Liver (tissue), 9 donors: ENCODE data around the gene WDR86. TPM values are rescaled to one million over a fixed set of nuclear protein-coding genes. Genes with fewer than 3 reads are reported as not detected.

Source experiments
- DNase-seq: peaks from one replicate; pipeline ENCODE4 v3.0.0-alpha.2; 2017; ENCODE audit warnings: low spot score
- H3K27ac ChIP-seq, 2 donors: one replicate each; pipeline ENCODE4 v1.7.0; 2013; ENCODE audit warnings: inconsistent platforms in 2 of 2, low read length in 2 of 2, control low read depth in 1 of 2, low read depth in 1 of 2, mild to moderate bottlenecking in 1 of 2
- H3K27me3 ChIP-seq, 4 donors: one replicate each; pipeline versions ENCODE4 v1.6.1 to v1.7.0; 2013; ENCODE audit warnings: low read length in 3 of 4, inconsistent platforms in 1 of 4, mild to moderate bottlenecking in 1 of 4, moderate library complexity in 1 of 4; ENCODE audit not compliant: control insufficient read depth in 4 of 4, insufficient read depth in 4 of 4
- H3K36me3 ChIP-seq, 4 donors: one replicate each; pipeline versions ENCODE4 v1.6.1 to v1.7.0; 2013; ENCODE audit warnings: low read length in 3 of 4, mild to moderate bottlenecking in 3 of 4, low read depth in 1 of 4, moderate library complexity in 1 of 4; ENCODE audit not compliant: control insufficient read depth in 4 of 4, insufficient read depth in 3 of 4
- H3K4me1 ChIP-seq, 4 donors: one replicate each; pipeline versions ENCODE4 v1.6.1 to v1.7.0; 2013; ENCODE audit warnings: low read length in 3 of 4, mild to moderate bottlenecking in 3 of 4, moderate library complexity in 1 of 4; ENCODE audit not compliant: control insufficient read depth in 4 of 4, insufficient read depth in 4 of 4
- H3K4me3 ChIP-seq, 3 donors: one replicate each; pipeline versions ENCODE4 v1.6.1 to v1.7.0; 2013; ENCODE audit warnings: low read length in 3 of 3, control low read depth in 1 of 3, low read depth in 1 of 3, mild to moderate bottlenecking in 1 of 3
- H3K9ac ChIP-seq, 2 donors: one replicate each; pipeline ENCODE4 v1.7.0; 2013; ENCODE audit warnings: low read length in 2 of 2, mild to moderate bottlenecking in 2 of 2, moderate library complexity in 2 of 2, control low read depth in 1 of 2, low read depth in 1 of 2
- H3K9me3 ChIP-seq, 4 donors: one replicate each; pipeline versions ENCODE4 v1.6.1 to v1.7.0; 2013; ENCODE audit warnings: low read length in 3 of 4; ENCODE audit not compliant: control insufficient read depth in 4 of 4
- CTCF ChIP-seq: fragments of 150-350 bp; IDR thresholded peaks from 2 replicates; pipeline ENCODE4 v1.5.1; 2017; ENCODE audit warnings: improper control_type of control experiment, low read depth, low read length; ENCODE audit not compliant: missing input control
- EGR1 ChIP-seq, 2 donors: IDR thresholded peaks; 2 replicates each; pipeline ENCODE4 v1.6.1; 2016 to 2018; ENCODE audit warnings: antibody characterized with exemption in 2 of 2, low read depth in 2 of 2
- FOXA1 ChIP-seq: IDR thresholded peaks from 2 replicates; pipeline ENCODE4 v1.6.1; 2016; ENCODE audit warnings: antibody characterized with exemption
- GABPA ChIP-seq, 2 donors: IDR thresholded peaks in 1 of 2; conservative IDR thresholded peaks in 1 of 2; 2 replicates each; pipeline ENCODE4 v1.6.1; 2016; ENCODE audit warnings: antibody characterized with exemption in 2 of 2, mild to moderate bottlenecking in 1 of 2, moderate library complexity in 1 of 2
- HNF4A ChIP-seq, 2 donors: conservative IDR thresholded peaks; 2 replicates each; pipeline ENCODE4 v1.6.1; 2016; ENCODE audit warnings: antibody characterized with exemption in 2 of 2, mild to moderate bottlenecking in 2 of 2
- JUND ChIP-seq, 2 donors: IDR thresholded peaks; 2 replicates each; pipeline ENCODE4 v1.6.1; 2016; ENCODE audit warnings: antibody characterized with exemption in 2 of 2
- NR2F2 ChIP-seq: IDR thresholded peaks from 2 replicates; pipeline ENCODE4 v1.6.1; 2016; ENCODE audit warnings: antibody characterized with exemption
- RAD21 ChIP-seq, 2 donors: IDR thresholded peaks; 2 replicates each; pipeline ENCODE4 v1.6.1; 2016; ENCODE audit warnings: antibody characterized with exemption in 2 of 2, mild to moderate bottlenecking in 2 of 2
- SP1 ChIP-seq: IDR thresholded peaks from 2 replicates; pipeline ENCODE4 v1.6.1; 2018; ENCODE audit warnings: antibody characterized with exemption, mild to moderate bottlenecking
- TAF1 ChIP-seq: conservative IDR thresholded peaks from 2 replicates; pipeline ENCODE4 v1.6.1; 2016; ENCODE audit warnings: antibody characterized with exemption, mild to moderate bottlenecking
- YY1 ChIP-seq: IDR thresholded peaks from 2 replicates; pipeline ENCODE4 v1.6.1; 2016; ENCODE audit warnings: antibody characterized with exemption, mild to moderate bottlenecking
- WGBS: extraction: QIAGEN DNeasy Blood & Tissue Kit; methylation state at CpG from one replicate; pipeline ENCODE4 v1.1.7; 2013; 5-methylcytosine and 5-hydroxymethylcytosine counted together
- polyA plus RNA-seq, 2 donors: library from polyadenylated mRNA; stranded (reverse) in 1 of 2; unstranded in 1 of 2; fragments of 200-250 nt in 1 of 2; fragments of >200 nt in 1 of 2; fragmentation: Nextera tagmentation in 1 of 2; extraction: Ambion mirVana in 1 of 2; gene quantifications; one replicate each; pipeline versions ENCODE4 v1.2.1 to v1.2.3, GENCODE V29; 2013 to 2015
- total RNA-seq, 2 donors: library from RNA; depleted of rRNA; stranded (reverse); fragments of >200 nt; gene quantifications; one replicate each; pipeline ENCODE4 v1.2.3, GENCODE V29; 2014
- TF ChIP-seq, protein P1 (sequence below): IDR thresholded peaks from 2 replicates; pipeline ENCODE4 v1.6.1; 2016; ENCODE audit warnings: antibody characterized with exemption
- TF ChIP-seq, protein P2 (sequence below): IDR thresholded peaks from 2 replicates; pipeline ENCODE4 v1.6.1; 2016; ENCODE audit warnings: antibody characterized with exemption
- TF ChIP-seq, protein P3 (sequence below): IDR thresholded peaks from 2 replicates; pipeline ENCODE4 v1.6.1; 2016; ENCODE audit warnings: antibody characterized with exemption, mild to moderate bottlenecking
- donor health status: healthy.
- donor health status: healthy.
- donor health status: healthy.
- donor health status: healthy.
- donor health status: healthy.

WDR86 gene
- total and polyA plus RNA-seq, 4 donors, result 0.35 to 4.9 (median 0.77) TPM

DNA sequence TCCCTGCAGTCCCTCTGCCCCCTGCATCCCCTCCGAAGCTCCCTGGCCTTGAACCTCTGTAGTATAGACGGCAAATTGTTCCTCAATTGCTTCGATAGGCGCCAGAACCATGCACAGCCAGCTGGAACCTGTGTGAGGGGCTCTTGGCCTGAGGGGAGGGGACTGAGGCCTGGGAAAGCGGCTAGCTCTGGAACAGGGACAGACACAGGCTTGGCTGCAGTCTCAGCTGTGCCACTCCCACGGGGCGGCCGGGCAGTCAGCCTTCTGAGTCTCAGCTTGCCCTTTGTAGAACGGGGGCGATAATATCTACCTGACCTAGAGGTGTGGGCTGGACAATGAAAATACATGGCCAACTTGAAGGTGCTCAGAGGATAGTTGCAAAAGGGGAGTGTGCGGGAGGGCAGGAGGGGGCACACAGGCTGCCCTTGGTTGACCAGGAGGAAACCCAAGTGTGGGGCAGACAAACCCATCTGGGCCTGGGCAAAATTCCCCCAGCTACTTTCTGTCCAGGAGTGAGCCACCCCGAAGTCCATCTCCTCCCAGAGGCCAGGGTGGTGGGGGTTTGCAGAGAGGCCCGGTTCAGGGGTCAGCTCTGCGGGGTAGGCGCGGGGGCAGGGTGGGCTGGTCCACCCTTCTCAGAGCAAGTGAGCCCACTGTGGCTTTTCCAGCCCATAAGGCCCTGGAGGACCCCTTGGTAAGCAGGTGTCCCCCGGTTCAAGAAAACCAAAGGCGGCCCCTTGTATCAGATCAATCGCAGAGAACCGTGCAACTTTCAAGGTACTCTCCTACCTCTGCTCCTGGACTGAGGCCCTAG is 25.5 kb upstream of the WDR86 start:
- H3K36me3 ChIP-seq, result no peaks in the 10 kb centered on the region
- H3K27me3 ChIP-seq, result no peaks in the 10 kb centered on the region
- H3K4me3 ChIP-seq, result no peak overlapping the region
- DNase-seq, result no peak
- H3K4me1 ChIP-seq, result peaks cover 0 to 5% (median 0%) of the 10 kb centered on the region in 4 donors
- no peak for TF ChIP-seq YY1
- TF ChIP-seq EGR1 (IDR thresholded peaks at IDR 0.05; ENCODE audit: low read depth in 2 of 2), result no peak
- TF ChIP-seq TAF1, result no peak
- TF ChIP-seq, protein P1, sequence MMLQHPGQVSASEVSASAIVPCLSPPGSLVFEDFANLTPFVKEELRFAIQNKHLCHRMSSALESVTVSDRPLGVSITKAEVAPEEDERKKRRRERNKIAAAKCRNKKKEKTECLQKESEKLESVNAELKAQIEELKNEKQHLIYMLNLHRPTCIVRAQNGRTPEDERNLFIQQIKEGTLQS, result no peak
- TF ChIP-seq RAD21 (IDR thresholded peaks at IDR 0.05), result no peak
- TF ChIP-seq FOXA1, result no peak
- no peak for TF ChIP-seq SP1
- TF ChIP-seq, protein P2, sequence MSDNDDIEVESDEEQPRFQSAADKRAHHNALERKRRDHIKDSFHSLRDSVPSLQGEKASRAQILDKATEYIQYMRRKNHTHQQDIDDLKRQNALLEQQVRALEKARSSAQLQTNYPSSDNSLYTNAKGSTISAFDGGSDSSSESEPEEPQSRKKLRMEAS, result no peak
- no peak for TF ChIP-seq CTCF
- no peak for TF ChIP-seq NR2F2
- no peak for TF ChIP-seq HNF4A (conservative IDR thresholded peaks at IDR 0.05)
- no peak for TF ChIP-seq GABPA (IDR thresholded peaks at IDR 0.05 in 1 of 2, conservative IDR thresholded peaks at IDR 0.05 in 1 of 2)
- TF ChIP-seq JUND (IDR thresholded peaks at IDR 0.05), result no peak
- H3K9me3 ChIP-seq, result no peaks in the 10 kb centered on the region
- H3K27ac ChIP-seq, result no peak overlapping the region
- H3K9ac ChIP-seq, result no peak overlapping the region
- WGBS, result 90% methylated on average over 20 of the region's 20 CpGs

GRCh38 chr7:151434549-151434948 is 24.7 kb upstream of the WDR86 start:
- no peak overlapping the region for H3K9ac ChIP-seq
- H3K27ac ChIP-seq, result no peak overlapping the region
- H3K9me3 ChIP-seq, result no peaks in the 10 kb centered on the region
- WGBS, result 87% methylated on average over 4 of the region's 4 CpGs
- H3K4me1 ChIP-seq, result peaks cover 0 to under 1% (median 0%) of the 10 kb centered on the region in 4 donors
- peaks cover 0 to 2% (median 0%) of the 10 kb centered on the region in 4 donors for H3K27me3 ChIP-seq
- no peak overlapping the region for H3K4me3 ChIP-seq
- H3K36me3 ChIP-seq, result no peaks in the 10 kb centered on the region
- TF ChIP-seq, protein P3, sequence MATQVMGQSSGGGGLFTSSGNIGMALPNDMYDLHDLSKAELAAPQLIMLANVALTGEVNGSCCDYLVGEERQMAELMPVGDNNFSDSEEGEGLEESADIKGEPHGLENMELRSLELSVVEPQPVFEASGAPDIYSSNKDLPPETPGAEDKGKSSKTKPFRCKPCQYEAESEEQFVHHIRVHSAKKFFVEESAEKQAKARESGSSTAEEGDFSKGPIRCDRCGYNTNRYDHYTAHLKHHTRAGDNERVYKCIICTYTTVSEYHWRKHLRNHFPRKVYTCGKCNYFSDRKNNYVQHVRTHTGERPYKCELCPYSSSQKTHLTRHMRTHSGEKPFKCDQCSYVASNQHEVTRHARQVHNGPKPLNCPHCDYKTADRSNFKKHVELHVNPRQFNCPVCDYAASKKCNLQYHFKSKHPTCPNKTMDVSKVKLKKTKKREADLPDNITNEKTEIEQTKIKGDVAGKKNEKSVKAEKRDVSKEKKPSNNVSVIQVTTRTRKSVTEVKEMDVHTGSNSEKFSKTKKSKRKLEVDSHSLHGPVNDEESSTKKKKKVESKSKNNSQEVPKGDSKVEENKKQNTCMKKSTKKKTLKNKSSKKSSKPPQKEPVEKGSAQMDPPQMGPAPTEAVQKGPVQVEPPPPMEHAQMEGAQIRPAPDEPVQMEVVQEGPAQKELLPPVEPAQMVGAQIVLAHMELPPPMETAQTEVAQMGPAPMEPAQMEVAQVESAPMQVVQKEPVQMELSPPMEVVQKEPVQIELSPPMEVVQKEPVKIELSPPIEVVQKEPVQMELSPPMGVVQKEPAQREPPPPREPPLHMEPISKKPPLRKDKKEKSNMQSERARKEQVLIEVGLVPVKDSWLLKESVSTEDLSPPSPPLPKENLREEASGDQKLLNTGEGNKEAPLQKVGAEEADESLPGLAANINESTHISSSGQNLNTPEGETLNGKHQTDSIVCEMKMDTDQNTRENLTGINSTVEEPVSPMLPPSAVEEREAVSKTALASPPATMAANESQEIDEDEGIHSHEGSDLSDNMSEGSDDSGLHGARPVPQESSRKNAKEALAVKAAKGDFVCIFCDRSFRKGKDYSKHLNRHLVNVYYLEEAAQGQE, result no peak
- TF ChIP-seq RAD21 (IDR thresholded peaks at IDR 0.05), result no peak
- no peak for TF ChIP-seq CTCF
- no peak for DNase-seq
